Right ventricle myocardium superior (tissue), 1 donor: ENCODE measurements around the gene SEMA6C. TPM values are rescaled to one million over a fixed set of nuclear protein-coding genes. Genes with fewer than 3 reads are reported as not detected.
"Not testable (repeated sequence)": the region's sequence is repeated elsewhere in the genome, so short reads cannot be mapped to it uniquely, and the experiment has no call there.

Experiments used
- ATAC-seq: fragments of 200-7000 bp; cut with Tn5 transposase; one replicate; pipeline ENCODE4 v1.9.1; 2020; ENCODE audit warnings: mild to moderate bottlenecking; ENCODE audit not compliant: poor library complexity
- DNase-seq: peaks from one replicate; pipeline ENCODE4 v3.0.0-alpha.2; 2020
- intact Hi-C: fragments of 100-400 bp; cut with DNase I; formaldehyde crosslinking; loops from one replicate; pipeline ENCODE4 v1.11.2; 2022
- long read RNA-seq: library from polyadenylated mRNA; unstranded; transcript quantifications from one replicate; pipeline ENCODE4 v2.0.0, GENCODE V29; 2021
- total RNA-seq: library from RNA; stranded (reverse); fragmentation: NEBNext Ultra II Directional; extraction: Animal tissue kit (Norgen Biotek cat#: 25700); gene quantifications from one replicate; pipeline ENCODE4 v1.2.1, GENCODE V29; 2021
- donor health status: DM: no; HTN: yes; CAD: no; lungs with severe emphysema.

The SEMA6C gene
- total RNA-seq: 56.6 TPM
- long read RNA-seq, transcript SEMA6C-204 (19 exons, 3,892 nt): major isoform, 19 of 70 reads
- long read RNA-seq, partial matches to known transcripts: 14 of 70 reads
- long read RNA-seq, other reads (novel, unspliced or antisense): 36 of 70 reads

GRCh38 chr1:151146412-151147131 is at the start of gene SEMA6C:
Gene SEMA6C (minus strand): TSS chr1:151146631. CDS start chr1:151142621, 4,010 bp downstream.
- intact Hi-C loops: no loop called here
- ATAC-seq (peak; percentile 97), DNase-seq (peak; percentile 98)

GRCh38 chr1:151194894-151195594 is 48.6 kb upstream of the SEMA6C start:
- not testable (repeated sequence) for ATAC-seq, DNase-seq
- intact Hi-C loops: loop anchor here (2.0 kb wide), 1 partner anchor 56 kb away; no protein-coding TSS in a partner anchor

GRCh38 chr1:151193856-151194255 is 47.4 kb upstream of the SEMA6C start:
- DNase-seq (no peak), ATAC-seq (no peak)
- intact Hi-C loops: loop anchor here (2.0 kb wide), 1 partner anchor 57 kb away; no protein-coding TSS in a partner anchor

- intact Hi-C loops: no loop called here
- DNase-seq (no peak), ATAC-seq (no peak)
Measured at GRCh38 chr1:151193304-151193703, 46.9 kb upstream of the SEMA6C start.

- ATAC-seq: no peak
- DNase-seq: no peak
- intact Hi-C loops: no loop called here
Measured at GRCh38 chr1:151192047-151192446, 45.6 kb upstream of the SEMA6C start.

GRCh38 chr1:151189637-151190445 is 43.4 kb upstream of the SEMA6C start, which contains the start of gene VPS72:
Gene VPS72 (minus strand): TSS chr1:151190197. CDS start chr1:151190121, 76 bp downstream.
- peak; percentile 99 for ATAC-seq
- intact Hi-C loops: no loop called here
- peak; percentile 89 for DNase-seq

- not testable (repeated sequence) for ATAC-seq
Measured at GRCh38 chr1:151188667-151189066, 42.2 kb upstream of the SEMA6C start.

GRCh38 chr1:151187205-151187604 is 40.8 kb upstream of the SEMA6C start:
- intact Hi-C loops: no loop called here
- DNase-seq: no peak

More at GRCh38 chr1:151188667-151189066, 42.2 kb upstream of the SEMA6C start:
- DNase-seq, intact Hi-C loops: not testable (repeated sequence)

GRCh38 chr1:151184211-151184610 is 37.8 kb upstream of the SEMA6C start:
- intact Hi-C loops: no loop called here

More at GRCh38 chr1:151187205-151187604, 40.8 kb upstream of the SEMA6C start:
- no peak for ATAC-seq

GRCh38 chr1:151176514-151177045 is 30.1 kb upstream of the SEMA6C start:
- intact Hi-C loops: no loop called here
- no peak for ATAC-seq
- no peak for DNase-seq

More at GRCh38 chr1:151184211-151184610, 37.8 kb upstream of the SEMA6C start:
- no peak for ATAC-seq
- DNase-seq: no peak

- ATAC-seq (peak; percentile 64), DNase-seq (no peak)
- intact Hi-C loops: no loop called here
Measured at GRCh38 chr1:151175863-151176262, 29.4 kb upstream of the SEMA6C start, which contains the start of gene TMOD4. Gene TMOD4 (minus strand): TSS chr1:151175981. CDS start chr1:151174875, 1,106 bp downstream.

GRCh38 chr1:151175041-151175741 is 28.8 kb upstream of the SEMA6C start:
- ATAC-seq (peak; percentile 75), DNase-seq (peak; percentile 66)
- intact Hi-C loops: no loop called here

- intact Hi-C loops: no loop called here
- ATAC-seq (no peak), DNase-seq (no peak)
Measured at GRCh38 chr1:151171190-151171589, 24.8 kb upstream of the SEMA6C start.

GRCh38 chr1:151167116-151167515 is 20.7 kb upstream of the SEMA6C start:
- intact Hi-C loops: no loop called here
- DNase-seq (no peak), ATAC-seq (no peak)

GRCh38 chr1:151166505-151166956 is 20.1 kb upstream of the SEMA6C start:
- no peak for ATAC-seq
- intact Hi-C loops: no loop called here

GRCh38 chr1:151165738-151166504 is 19.5 kb upstream of the SEMA6C start, which contains the start of the genes LYSMD1 and SCNM1:
Gene LYSMD1 (minus strand): TSS chr1:151165902. CDS start chr1:151165258, 644 bp downstream.
Gene SCNM1 (plus strand): TSS chr1:151166144. CDS start chr1:151166153, 9 bp downstream.
- intact Hi-C loops: no loop called here
- ATAC-seq (peak; percentile 95), DNase-seq (peak; percentile 97)

More at GRCh38 chr1:151166505-151166956, 20.1 kb upstream of the SEMA6C start:
- DNase-seq: no peak
